ENCODE measurements around the gene GRAMD1B.

GRAMD1B gene

GRCh38 chr11:123594188-123594901, 164.3 kb downstream of the GRAMD1B start:
- DNase-seq, result no peak

DNA sequence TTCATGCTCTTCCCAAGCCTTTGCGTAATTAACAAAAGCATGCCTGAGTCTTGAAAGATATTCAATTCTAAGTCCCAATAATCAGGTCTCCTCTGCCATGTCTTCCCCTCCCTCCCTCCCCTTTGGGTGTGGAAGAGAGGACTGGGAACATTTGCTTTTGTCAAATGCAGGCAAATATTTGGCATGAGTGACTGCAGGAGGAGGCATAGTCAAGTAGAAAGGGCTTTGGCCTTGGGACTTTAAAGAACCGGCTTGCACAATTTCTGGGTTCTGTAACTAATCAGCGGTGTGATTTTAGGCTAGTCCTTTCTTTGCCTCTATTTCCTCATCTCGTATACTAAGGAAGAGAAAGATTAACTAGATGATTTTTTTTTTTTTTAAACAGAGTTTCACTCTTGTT, 164.9 kb downstream of the GRAMD1B start:
- DNase-seq, result no peak

DNA sequence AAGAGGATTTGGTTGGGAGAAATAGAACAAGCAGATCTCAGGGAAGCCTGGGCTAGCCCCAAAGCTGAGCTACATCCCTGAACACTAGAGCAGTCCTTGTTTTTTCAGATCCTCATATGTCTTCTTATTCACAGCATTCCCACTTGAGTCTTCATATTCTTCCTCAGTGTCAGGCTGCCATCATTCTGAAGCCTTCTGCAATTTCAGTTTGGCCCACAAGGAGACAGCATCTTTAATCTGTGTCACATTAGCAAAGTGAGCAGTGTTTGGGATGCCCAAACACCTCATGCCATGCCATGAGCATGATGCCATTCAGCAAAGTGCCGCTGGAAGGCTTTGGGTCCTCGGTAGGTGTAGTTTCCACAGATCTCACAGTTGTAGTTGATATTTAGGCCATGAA, 167.8 kb downstream of the GRAMD1B start:
- DNase-seq, result no peak

DNA sequence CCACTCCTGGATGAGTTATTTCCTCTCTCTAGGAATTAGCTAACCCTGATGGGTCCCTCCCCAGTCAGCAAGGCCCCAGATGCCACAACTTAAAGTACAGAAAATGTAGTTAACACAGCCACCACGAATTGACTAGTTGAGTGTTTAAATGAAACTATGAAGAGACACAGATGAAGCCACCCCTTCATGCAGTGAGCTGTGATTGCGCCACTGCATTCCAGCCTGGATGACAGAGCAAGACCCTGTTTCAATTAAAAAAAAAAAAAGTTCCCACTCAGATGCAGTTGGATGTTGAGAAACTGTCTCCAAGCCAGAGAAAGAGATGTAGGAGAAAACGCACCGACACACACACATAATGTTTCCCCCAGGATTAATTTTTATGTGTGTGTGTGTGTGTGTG, 171.1 kb downstream of the GRAMD1B start:
- DNase-seq, result no peak

DNA sequence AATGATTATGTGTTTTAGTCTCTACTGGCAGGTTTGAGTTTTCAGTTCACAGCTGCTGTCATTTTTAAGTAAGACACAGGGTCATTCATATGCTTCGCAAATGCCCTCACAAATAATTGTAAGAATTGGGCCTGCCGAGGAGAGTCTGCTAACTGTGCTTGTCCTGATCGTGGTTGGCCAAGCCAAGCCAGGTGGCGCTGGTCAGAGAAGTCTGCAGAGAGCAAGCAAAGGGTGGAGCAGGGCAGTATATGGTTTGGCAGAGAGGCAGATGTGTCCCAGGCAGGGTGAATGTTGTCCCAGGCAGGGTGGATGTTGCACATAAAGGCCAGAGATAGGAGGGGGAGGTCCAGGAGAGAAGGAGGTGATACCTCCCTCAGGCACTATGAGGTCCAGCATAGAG, 171.7 kb downstream of the GRAMD1B start:
- DNase-seq, result no peak

DNA sequence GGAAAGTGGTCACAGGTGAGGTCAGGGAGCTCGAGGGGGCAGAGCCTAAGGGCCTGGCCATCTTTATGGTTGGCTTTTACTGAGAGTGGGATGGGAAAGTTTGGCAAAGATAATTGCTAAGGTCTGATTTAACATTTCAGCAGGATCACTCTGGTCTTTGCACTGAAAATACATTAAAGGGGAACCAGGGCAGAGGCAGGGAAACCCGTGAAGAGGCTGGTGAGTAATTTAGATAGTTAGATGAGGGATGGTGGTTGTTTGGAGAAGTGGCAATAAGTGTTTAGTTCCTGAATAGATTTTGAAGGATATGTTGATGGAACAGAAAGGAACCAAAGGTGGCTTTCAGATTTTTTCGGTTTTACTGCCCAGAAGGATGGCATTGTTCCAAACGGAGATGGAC, 173.6 kb downstream of the GRAMD1B start:
- no peak for DNase-seq

- no peak for DNase-seq
Observed at GRCh38 chr11:123607781-123608180, 177.7 kb downstream of the GRAMD1B start.

DNA sequence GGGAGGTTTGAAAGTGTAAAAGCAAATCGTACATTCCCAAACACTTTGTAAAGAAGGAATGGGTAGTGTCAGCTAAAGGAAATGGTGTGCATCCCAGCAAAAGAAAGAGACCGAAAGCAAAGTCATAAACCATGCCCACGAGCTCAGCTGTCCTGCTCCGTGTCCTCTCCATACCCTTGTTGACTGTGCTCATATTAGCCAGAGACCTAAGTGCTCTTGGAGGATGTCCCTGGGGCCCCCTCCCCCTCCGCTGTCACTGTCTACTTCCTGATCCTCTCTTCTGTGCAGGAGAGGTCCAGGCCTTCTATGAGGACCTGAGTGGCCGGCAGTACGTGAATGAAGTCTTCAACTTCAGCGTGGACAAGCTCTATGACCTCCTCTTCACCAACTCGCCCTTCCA, 178.3 kb downstream of the GRAMD1B start:
- no peak for DNase-seq

GRCh38 chr11:123608945-123609344, 178.9 kb downstream of the GRAMD1B start:
- DNase-seq, result no peak

DNA sequence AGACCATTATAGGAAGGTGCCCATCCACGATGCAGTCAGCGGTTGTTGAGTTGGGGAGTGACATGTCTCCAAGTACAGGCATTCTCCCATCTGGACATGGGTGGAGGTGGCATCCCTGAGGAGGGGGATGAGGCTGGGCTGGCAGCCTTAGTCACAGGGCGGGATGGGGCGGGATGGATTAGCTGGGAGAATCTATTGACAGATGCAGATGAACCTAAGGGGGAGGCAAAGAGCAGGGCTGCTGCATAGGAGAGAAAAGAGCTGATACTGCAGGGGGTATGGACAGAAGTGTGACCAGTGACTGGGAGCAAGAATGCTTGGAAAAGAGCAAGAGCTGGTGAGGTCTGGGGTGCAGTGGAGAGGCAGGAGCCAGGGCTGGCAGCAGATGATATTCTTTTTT, 181.6 kb downstream of the GRAMD1B start:
- no peak for DNase-seq

GRCh38 chr11:123616505-123617198, 186.6 kb downstream of the GRAMD1B start:
- DNase-seq, result no peak

DNA sequence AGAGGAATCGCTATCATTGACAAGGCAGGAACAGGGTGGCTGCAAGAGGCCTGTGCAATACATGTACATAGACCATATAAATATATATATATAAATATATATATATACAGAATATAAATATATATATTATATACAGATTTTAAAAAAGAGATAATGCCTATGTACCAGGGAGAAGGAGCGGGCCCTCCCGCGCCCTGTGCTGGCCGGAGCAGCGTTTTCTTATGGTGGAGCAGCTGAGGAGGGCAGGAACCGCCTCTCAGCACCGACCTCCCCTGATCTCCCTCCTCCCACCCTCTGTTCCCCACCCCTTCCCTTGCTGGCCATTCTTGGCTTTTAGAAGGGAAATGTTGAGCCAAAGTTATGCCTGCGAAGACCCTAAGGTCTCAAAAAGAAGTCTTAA, 192.5 kb downstream of the GRAMD1B start:
- DNase-seq, result no peak

DNA sequence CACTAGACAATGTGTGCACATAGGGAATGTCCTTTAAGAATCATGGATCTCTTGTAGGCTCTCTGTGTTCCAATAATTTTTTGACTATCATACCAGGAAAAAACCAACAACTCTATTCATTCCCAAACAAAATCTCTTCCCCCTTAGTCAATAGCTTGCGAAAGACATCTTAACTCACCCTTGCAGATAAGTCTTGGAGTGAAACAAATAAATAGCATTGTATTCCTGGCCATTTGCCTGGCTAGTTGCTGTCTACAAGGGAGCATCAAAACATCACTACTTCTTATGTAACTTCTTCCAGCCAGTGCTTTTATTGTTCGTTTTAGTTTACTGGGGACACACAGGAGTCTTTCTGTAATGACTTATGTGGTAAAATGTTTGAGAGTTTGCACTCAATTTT, 194.9 kb downstream of the GRAMD1B start:
- DNase-seq, result no peak

GRCh38 chr11:123628936-123629683, 199.0 kb downstream of the GRAMD1B start:
- no peak for DNase-seq

DNA sequence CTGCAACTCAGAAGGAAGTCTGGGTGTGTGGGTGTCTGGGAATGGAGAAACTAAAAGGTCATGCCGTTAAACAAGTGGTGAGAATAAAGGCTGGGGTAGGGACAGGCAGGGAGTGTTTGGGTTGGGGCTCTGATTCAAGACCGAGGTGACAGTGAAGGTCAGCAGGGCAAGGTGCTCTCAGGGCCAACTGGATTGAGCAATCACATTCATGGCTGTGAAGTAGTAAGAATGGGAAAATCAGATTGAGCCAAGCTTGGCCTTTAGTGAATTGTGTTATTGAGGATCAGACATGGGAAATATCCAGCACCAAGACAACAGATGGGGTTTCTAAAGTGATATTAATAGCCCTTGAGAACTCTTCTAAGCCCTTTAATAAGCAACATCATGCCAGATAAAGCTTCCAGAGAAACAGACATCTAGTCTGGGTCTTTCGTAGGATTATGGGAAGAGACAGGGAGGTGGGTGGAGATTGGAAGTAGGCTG, 200.1 kb downstream of the GRAMD1B start:
- DNase-seq, result no peak

- no peak for DNase-seq
Observed at GRCh38 chr11:123640029-123640428, 210.0 kb downstream of the GRAMD1B start.

GRCh38 chr11:123640677-123641494, 210.8 kb downstream of the GRAMD1B start:
- peak; percentile 64 for DNase-seq

- DNase-seq, result no peak
Observed at GRCh38 chr11:123641495-123641840, 211.4 kb downstream of the GRAMD1B start.

GRCh38 chr11:123642435-123642834, 212.4 kb downstream of the GRAMD1B start:
- DNase-seq, result no peak

DNA sequence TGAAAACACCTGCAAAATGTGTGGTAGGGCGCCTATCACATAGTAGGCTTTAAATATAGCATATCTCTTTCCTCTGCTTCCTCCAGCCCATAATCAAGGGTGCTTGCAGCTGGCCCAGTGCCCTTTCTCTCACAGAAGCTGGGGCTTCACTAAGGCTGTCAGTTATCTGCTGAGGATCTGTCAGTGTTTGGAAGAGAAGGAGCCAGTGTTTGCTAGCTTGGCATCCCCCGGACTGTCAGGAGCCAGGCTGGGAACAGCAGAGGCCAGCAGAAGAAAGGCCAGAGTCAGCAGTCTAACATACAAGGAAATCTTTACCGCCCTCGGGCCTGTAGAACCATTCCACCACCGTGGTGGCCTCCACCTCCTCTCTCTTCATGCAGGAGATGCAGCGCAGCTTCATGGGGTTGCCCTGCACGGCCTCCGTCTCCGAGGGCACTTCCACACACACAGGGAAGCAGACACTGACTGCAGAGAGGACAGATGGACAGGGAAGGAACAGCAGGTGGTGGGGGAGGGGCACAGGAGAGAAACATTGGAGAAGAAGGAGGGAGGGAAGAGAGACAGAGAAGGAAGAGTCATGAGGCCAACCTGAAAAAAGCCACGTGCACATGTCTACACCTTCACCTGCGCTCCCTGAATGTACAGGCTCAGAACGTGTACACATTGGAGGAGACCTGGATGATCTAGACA, 215.4 kb downstream of the GRAMD1B start:
- no peak for DNase-seq

DNA sequence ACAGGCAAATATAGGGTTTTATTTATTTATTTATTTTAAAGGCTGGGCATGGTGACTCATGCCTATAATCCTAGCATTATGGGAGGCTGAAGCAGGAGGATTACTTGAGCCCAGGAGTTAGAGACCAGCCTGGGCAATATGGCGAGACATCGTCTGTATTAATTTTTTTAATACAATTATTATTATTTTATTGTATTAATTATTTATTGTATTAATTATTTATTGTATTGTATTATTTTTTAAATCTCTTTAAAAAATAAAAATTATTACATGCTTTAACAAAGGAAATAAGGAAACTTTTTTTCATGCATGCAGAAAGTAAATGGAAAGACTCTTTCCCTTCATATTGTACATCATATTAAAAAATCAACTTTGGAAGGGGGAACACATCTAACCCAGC, 220.8 kb downstream of the GRAMD1B start:
- no peak for DNase-seq

DNA sequence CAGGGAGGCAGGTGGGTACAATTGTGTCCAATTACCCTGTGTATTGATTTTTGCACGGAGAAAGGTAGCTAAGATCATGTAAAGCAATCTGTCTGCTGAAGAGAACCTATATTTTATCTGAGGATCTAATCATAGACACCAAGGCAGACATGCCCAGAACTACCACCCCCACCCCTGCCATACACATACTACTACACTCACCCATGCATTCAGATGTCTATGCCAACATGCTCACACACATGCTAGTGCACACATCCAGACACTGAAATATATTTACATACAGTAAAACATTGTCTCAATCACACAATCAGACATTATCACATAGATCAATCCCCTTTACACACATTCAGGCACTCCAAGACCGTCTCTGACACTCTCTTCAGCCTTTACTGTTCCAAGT, 222.5 kb downstream of the GRAMD1B start:
- DNase-seq, result no peak

GRCh38 chr11:123653483-123653826, 223.4 kb downstream of the GRAMD1B start:
- no peak for DNase-seq
